SJCRH30 (cell line): ENCODE results near the gene STOML3. TPM values are rescaled to one million over a fixed set of nuclear protein-coding genes. Genes with fewer than 3 reads are reported as not detected.

Experiments used
- total RNA-seq: library from RNA; depleted of rRNA; stranded (reverse); fragments of >200 nt; shearing (Covaris generic); gene quantifications from 2 replicates; pipeline ENCODE4 v1.2.3, GENCODE V29; 2014; rRNA removed

The STOML3 gene
- total RNA-seq, 1 experiment from 2014 or later: not detected

Other genes starting within 250 kb of the STOML3 start
- 33.7 and 39.0 TPM in 2 replicates for gene PROSER1, start 47.3 kb upstream of the STOML3 start, total RNA-seq
- gene NHLRC3, start 47.6 kb upstream of the STOML3 start, total RNA-seq: 29.9 and 35.5 TPM in 2 replicates